Hepatocyte (in vitro differentiated cells): ENCODE data around the gene APBA2. TPM values are rescaled to one million over a fixed set of nuclear protein-coding genes. Genes with fewer than 3 reads are reported as not detected.

Experiments used
- DNase-seq: peaks from one replicate; pipeline ENCODE4 v3.0.0-alpha.2; 2016; ENCODE audit warnings: low spot score
- H2AFZ ChIP-seq: fragments of 200-600 bp; sonication (generic); 2 replicates; pipeline ENCODE4 v1.6.0; 2016; ENCODE audit warnings: antibody characterized with exemption, mild to moderate bottlenecking
- H3K27ac ChIP-seq: fragments of 200-600 bp; sonication (generic); 2 replicates; pipeline ENCODE4 v1.5.1; 2016; ENCODE audit warnings: mild to moderate bottlenecking
- H3K27me3 ChIP-seq: fragments of 200-600 bp; sonication (generic); 2 replicates; pipeline ENCODE4 v1.6.1; 2016
- H3K36me3 ChIP-seq: fragments of 200-600 bp; sonication (generic); replicated peaks from 2 replicates; pipeline ENCODE4 v1.5.1; 2016; ENCODE audit warnings: low read depth; ENCODE audit not compliant: insufficient read depth
- H3K4me1 ChIP-seq: fragments of 200-600 bp; sonication (generic); 2 replicates; pipeline ENCODE4 v1.5.1; 2016; ENCODE audit warnings: mild to moderate bottlenecking, moderate library complexity; ENCODE audit not compliant: insufficient read depth
- H3K4me2 ChIP-seq: fragments of 200-600 bp; sonication (generic); 2 replicates; pipeline ENCODE4 v1.6.0; 2016
- H3K4me3 ChIP-seq: fragments of 200-600 bp; sonication (generic); 2 replicates; pipeline ENCODE4 v1.5.1; 2016; ENCODE audit warnings: mild to moderate bottlenecking
- H3K79me2 ChIP-seq: fragments of 200-600 bp; sonication (generic); 2 replicates; pipeline ENCODE4 v1.6.0; 2017; ENCODE audit warnings: mild to moderate bottlenecking
- H3K9me2 ChIP-seq: fragments of 200-600 bp; sonication (generic); replicated peaks from 2 replicates; pipeline ENCODE4 v1.6.0; 2017; ENCODE audit warnings: mild to moderate bottlenecking; ENCODE audit not compliant: insufficient read depth
- H3K9me3 ChIP-seq: fragments of 200-600 bp; sonication (generic); 2 replicates; pipeline ENCODE4 v1.5.1; 2016; ENCODE audit warnings: low read depth, mild to moderate bottlenecking
- H4K20me1 ChIP-seq: fragments of 200-600 bp; sonication (generic); 2 replicates; pipeline ENCODE4 v1.6.0; 2016; ENCODE audit warnings: mild to moderate bottlenecking; ENCODE audit not compliant: insufficient read depth, poor library complexity, severe bottlenecking
- CTCF ChIP-seq: fragments of 200-600 bp; sonication (generic); IDR thresholded peaks from 2 replicates; pipeline ENCODE4 v1.5.1; 2016; ENCODE audit warnings: antibody characterized with exemption, mild to moderate bottlenecking; ENCODE audit not compliant: poor library complexity
- EZH2 ChIP-seq: fragments of 200-600 bp; sonication (generic); IDR thresholded peaks from 2 replicates; pipeline ENCODE4 v1.6.1; 2016; ENCODE audit warnings: antibody characterized with exemption, mild to moderate bottlenecking, borderline replicate concordance
- EZH2phosphoT487 ChIP-seq: fragments of 200-600 bp; sonication (generic); IDR thresholded peaks from one replicate; pipeline ENCODE4 v1.6.1; 2018; ENCODE audit warnings: antibody characterized with exemption, mild to moderate bottlenecking, low read depth, moderate library complexity; ENCODE audit not compliant: unreplicated experiment, severe bottlenecking
- WGBS: methylation state at CpG from one replicate; pipeline ENCODE4 v1.1.6; 2016; ENCODE audit warnings: low lambda C conversion rate; ENCODE audit errors: missing lambda C conversion rate; 5-methylcytosine and 5-hydroxymethylcytosine counted together
- polyA plus RNA-seq: library from polyadenylated mRNA; unstranded; fragments of >200 nt; fragmentation: Nextera tagmentation; extraction: Ambion mirVana; gene quantifications from 2 replicates; pipeline ENCODE4 v1.2.1, GENCODE V29; 2016
- total RNA-seq: library from RNA; depleted of rRNA; stranded (reverse); fragments of >200 nt; gene quantifications from 2 replicates; pipeline ENCODE4 v1.2.3, GENCODE V29; 2014

APBA2 gene
- total and polyA plus RNA-seq, 2 experiments from 2014 or later = 8.4 to 10.1 TPM

DNA sequence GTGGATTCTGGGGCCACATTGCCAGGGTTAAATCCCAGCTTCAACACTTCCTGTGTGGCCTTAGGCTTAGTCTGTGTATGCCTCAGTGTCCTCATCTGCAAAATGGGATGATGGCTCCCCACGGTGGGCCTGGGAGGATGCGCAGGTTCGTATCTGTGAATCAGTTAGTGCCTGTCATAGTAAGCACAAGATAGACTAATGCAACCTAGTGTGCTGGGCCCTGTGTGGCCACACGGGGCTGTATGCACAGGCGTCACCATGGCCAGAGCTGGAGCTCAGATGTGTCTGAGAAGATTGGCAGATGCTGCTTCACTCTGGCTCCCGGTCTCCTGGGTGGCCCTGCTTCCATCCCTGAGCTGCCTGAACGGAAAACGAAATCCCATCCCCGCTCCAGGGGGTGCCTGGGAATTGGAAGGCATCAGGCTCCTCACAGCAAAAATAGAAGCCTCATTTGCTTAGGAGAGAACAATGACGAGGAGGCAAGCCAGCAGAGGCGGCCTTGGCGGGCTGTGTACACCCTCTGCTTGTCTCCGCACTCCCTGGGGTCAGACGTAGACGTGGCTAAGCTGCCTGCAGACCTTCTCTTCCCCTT, 103.6 kb downstream of the APBA2 start:
- Histone ChIP-seq H3K4me1 (peaks cover 3% of the 10 kb centered on the region), H3K9me2 (no peaks in the 10 kb centered on the region), H3K4me3 (no peak overlapping the region), H3K79me2 (no peaks in the 10 kb centered on the region), H3K27ac (no peak overlapping the region), H3K36me3 (no peaks in the 10 kb centered on the region), H3K27me3 (no peaks in the 10 kb centered on the region), H2AFZ (no peak overlapping the region), H3K9me3 (no peaks in the 10 kb centered on the region), H4K20me1 (no peaks in the 10 kb centered on the region), H3K4me2 (no peak overlapping the region)
- no peak for TF ChIP-seq EZH2phosphoT487
- 77% methylated on average over 15 of the region's 15 CpGs for WGBS
- no peak for DNase-seq

DNA sequence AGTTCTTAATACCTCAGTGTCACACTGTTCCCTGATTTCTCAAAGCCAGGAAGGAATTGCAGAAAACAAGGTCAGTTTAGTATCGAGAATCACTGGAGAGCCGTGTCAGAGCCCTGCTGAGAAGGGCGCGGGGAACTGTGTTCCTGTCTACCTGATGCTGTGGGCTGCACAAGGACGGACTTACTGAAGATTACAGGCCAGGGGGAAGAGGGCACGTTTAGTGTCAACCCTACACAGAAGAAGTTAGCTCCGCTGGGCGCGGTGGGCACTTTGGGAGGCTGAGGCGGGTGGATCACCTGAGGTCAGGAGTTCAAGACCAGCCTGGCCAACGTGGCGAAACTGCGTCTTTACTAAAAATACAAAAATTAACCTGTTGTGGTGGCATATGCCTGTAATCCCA, 104.1 kb downstream of the APBA2 start:
- Histone ChIP-seq H4K20me1 (no peaks in the 10 kb centered on the region), H3K4me2 (no peak overlapping the region), H3K79me2 (no peaks in the 10 kb centered on the region), H3K4me1 (peaks cover 3% of the 10 kb centered on the region), H3K9me3 (no peaks in the 10 kb centered on the region), H3K4me3 (no peak overlapping the region), H3K27ac (no peak overlapping the region), H2AFZ (no peak overlapping the region), H3K27me3 (no peaks in the 10 kb centered on the region), H3K36me3 (no peaks in the 10 kb centered on the region), H3K9me2 (no peaks in the 10 kb centered on the region)
- WGBS = 83% methylated on average over 13 of the region's 13 CpGs
- no peak for DNase-seq
- TF ChIP-seq EZH2 (no peak), CTCF (no peak), EZH2phosphoT487 (no peak)

- H3K4me2 ChIP-seq = no peak overlapping the region
- H3K27ac ChIP-seq = no peak overlapping the region
- H3K27me3 ChIP-seq = no peaks in the 10 kb centered on the region
- H3K36me3 ChIP-seq = no peaks in the 10 kb centered on the region
- no peaks in the 10 kb centered on the region for H3K9me3 ChIP-seq
- H3K9me2 ChIP-seq = no peaks in the 10 kb centered on the region
- TF ChIP-seq CTCF = no peak
- no peak for TF ChIP-seq EZH2phosphoT487
- no peak for TF ChIP-seq EZH2
- no peaks in the 10 kb centered on the region for H4K20me1 ChIP-seq
- H2AFZ ChIP-seq = no peak overlapping the region
- no peak overlapping the region for H3K4me3 ChIP-seq
- DNase-seq = no peak
- WGBS = 68% methylated on average over 2 of the region's 2 CpGs
- H3K4me1 ChIP-seq = peaks cover 3% of the 10 kb centered on the region
- no peaks in the 10 kb centered on the region for H3K79me2 ChIP-seq
Measured at GRCh38 chr15:28990390-28990789, 104.6 kb downstream of the APBA2 start.

GRCh38 chr15:28991236-28992171, 105.7 kb downstream of the APBA2 start:
- Histone ChIP-seq H3K27ac (no peak overlapping the region), H3K9me2 (no peaks in the 10 kb centered on the region), H3K36me3 (no peaks in the 10 kb centered on the region), H3K4me2 (no peak overlapping the region), H3K9me3 (no peaks in the 10 kb centered on the region), H2AFZ (no peak overlapping the region), H3K4me1 (no peaks in the 10 kb centered on the region), H3K27me3 (no peaks in the 10 kb centered on the region), H4K20me1 (no peaks in the 10 kb centered on the region), H3K79me2 (no peaks in the 10 kb centered on the region), H3K4me3 (no peak overlapping the region)
- DNase-seq = no peak
- 92% methylated on average over 21 of the region's 21 CpGs for WGBS
- TF ChIP-seq EZH2 (no peak), EZH2phosphoT487 (no peak), CTCF (no peak)
